Tongue (tissue), 3 donors: Measurements from ENCODE around the gene ZNF195. TPM values are rescaled to one million over a fixed set of nuclear protein-coding genes. Genes with fewer than 3 reads are reported as not detected.
"Not testable (repeated sequence)": the region's sequence is repeated elsewhere in the genome, so short reads cannot be mapped to it uniquely, and the experiment has no call there.

ENCODE experiments used
- DNase-seq: peaks from one replicate; pipeline ENCODE4 v3.0.0-alpha.2; 2015
- small RNA-seq: library from RNA; depleted of rRNA; stranded (forward); fragments of <200 nt; gene quantifications from one replicate; pipeline ENCODE3, GENCODE V24; 2014; ENCODE audit warnings: low replicate concordance
- total RNA-seq: library from RNA; depleted of rRNA; stranded (reverse); fragments of >200 nt; gene quantifications from one replicate; pipeline ENCODE4 v1.2.3, GENCODE V29; 2014

ZNF195 gene
- total RNA-seq, 1 donor from 2014 or later: 16.5 TPM

DNA sequence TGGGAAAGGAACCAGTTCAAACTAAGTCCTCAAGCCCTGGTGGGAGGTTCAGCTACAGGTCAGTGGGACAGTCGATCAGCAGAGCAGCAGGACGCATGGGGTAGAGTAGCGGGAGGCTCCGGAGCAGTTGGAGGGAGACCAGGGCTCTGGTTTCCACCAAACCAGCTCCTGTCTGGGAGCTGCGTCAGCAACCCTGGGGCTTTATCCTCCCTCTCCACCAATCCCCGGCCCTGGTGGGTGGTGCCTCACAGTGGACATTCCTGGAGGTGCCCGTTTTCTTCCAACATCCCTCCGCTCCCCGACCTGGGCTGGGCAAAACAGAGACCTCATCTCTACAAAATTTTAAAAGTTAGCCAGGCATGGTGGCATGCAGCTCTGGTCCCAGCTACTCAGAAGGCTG lies 32.4 kb downstream of the ZNF195 start:
- no peak for DNase-seq

DNA sequence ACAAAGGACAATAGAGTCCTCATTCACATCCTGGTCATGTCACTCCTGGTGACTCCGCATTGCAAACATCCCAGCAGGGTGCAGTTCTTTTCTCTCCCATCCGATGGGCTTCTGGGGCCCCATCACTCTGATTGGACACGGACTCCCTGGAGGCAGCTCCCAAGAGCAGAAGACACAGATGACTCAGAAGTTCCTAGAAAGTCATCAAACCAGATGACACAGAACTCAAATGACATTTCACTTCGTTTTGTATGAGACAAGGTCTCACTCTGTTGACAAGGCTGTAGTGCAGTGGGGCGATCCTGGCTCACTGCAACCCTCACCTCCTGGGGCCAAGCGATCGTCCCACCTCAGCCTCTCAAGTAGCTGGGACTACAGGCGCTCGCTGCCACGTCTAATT lies 33.2 kb downstream of the ZNF195 start:
- no peak for DNase-seq

- DNase-seq: no peak
Observed at GRCh38 chr11:3344327-3345174, 34.4 kb downstream of the ZNF195 start.

DNA sequence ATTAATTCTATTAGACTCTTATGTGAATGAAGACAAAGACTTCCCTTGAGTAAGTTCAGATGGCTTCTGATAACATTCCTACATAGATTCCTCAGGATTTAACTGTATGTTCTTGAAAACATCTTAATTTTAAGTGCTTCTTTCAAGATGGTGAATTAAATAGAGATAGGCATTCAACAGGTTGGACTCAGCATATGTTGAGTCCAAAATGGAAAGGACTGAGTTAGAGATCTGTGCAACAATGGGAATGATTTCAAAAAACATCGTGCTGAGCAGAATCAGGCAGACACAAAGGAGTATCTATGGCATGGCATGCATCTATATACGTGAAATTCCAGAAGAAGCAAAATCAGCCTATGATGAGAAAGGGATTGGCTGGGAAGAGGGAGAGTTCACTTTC lies 36.2 kb downstream of the ZNF195 start:
- no peak for DNase-seq

GRCh38 chr11:3341298-3341697 lies 37.6 kb downstream of the ZNF195 start:
- peak; percentile 48 for DNase-seq

GRCh38 chr11:3340025-3340424 lies 38.9 kb downstream of the ZNF195 start:
- no peak for DNase-seq

- no peak for DNase-seq
Observed at GRCh38 chr11:3339340-3339624, 39.7 kb downstream of the ZNF195 start.

GRCh38 chr11:3338569-3339339 lies 40.2 kb downstream of the ZNF195 start:
- DNase-seq: no peak

- DNase-seq: not testable (repeated sequence)
Observed at GRCh38 chr11:3336420-3336819, 42.5 kb downstream of the ZNF195 start.

DNA sequence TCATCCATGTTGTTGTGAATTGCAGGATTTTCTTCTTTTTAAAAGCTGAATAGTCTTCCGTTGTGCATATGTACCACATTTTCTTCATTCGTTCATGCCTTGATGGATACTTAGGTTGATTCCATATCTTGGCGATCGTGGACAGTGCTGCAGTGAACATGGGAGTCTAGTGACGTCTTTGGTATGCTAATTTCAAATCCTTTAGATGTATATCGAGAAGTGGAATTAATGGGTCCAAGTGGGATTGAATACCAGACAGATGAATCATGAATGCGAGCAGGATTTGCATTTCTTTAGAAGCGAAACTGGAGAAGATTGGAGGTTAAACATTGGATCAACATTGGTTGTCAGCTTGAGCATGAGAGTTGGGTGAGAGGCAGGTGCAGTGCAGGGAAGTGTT lies 45.8 kb downstream of the ZNF195 start:
- DNase-seq: not testable (repeated sequence)

GRCh38 chr11:3331078-3331477 lies 47.9 kb downstream of the ZNF195 start:
- DNase-seq: not testable (repeated sequence)

DNA sequence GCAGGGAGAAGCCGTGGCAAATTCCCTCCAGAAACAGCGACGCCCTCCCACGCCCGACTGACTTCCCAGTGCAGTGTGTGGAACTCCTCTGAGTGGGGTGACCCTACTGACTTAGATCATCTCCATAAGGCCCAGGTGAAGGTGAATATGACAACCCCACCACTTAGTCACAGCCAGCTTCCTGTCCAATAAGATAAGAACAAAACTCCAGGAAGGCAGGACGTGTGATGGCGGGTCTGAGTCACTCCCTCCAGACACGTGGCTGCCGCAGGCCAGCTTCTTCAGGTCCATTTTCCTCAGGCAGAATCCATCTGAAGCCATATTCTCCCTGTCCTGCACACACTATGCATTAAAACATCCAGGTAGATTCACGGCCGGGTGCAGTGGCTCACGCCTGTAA lies 48.9 kb downstream of the ZNF195 start:
- not testable (repeated sequence) for DNase-seq

GRCh38 chr11:3328503-3328902 lies 50.4 kb downstream of the ZNF195 start:
- DNase-seq: not testable (repeated sequence)

DNA sequence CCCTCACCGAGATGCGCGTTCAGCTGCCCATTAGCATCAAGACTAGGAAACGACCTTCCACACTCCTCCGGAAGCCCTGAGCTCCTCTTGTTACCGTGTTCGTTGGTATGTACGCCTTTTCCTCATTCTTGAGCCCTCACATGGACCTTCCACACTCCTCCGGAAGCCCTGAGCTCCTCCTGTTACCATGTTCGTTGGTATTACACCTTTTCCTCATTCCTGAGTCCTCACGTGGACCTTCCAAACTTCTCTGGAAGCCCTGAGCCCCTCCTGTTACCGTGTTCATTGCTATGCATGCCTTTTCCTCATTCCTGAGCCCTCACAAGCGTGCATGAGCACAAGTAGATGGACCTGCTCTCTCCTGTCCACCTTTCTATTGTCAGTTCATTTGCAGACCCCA lies 52.5 kb downstream of the ZNF195 start:
- DNase-seq: not testable (repeated sequence)

- DNase-seq: not testable (repeated sequence)
Observed at GRCh38 chr11:3324724-3325123, 54.2 kb downstream of the ZNF195 start.

Small RNA genes within 50 kb of the gene (small RNA-seq; reads per million reads assigned to genes)
- gene AC123788.2: not detected

Other genes starting within 250 kb of the ZNF195 start
- 21.8 TPM for gene OSBPL5, start 213.8 kb downstream of the ZNF195 start, total RNA-seq
- not detected for gene MRGPRG, start 160.3 kb downstream of the ZNF195 start, total RNA-seq
- 0.41 TPM for gene MRGPRE, start 146.7 kb downstream of the ZNF195 start, total RNA-seq